Panc1 (cell line): ENCODE results near the gene CYP11A1. TPM values are rescaled to one million over a fixed set of nuclear protein-coding genes. Genes with fewer than 3 reads are reported as not detected.

ENCODE experiments used
- ATAC-seq: fragments of 200-7000 bp; cut with Tn5 transposase; 2 replicates; pipeline ENCODE4 v1.9.1; 2020; ENCODE audit warnings: mild to moderate bottlenecking, moderate library complexity
- BruUV-seq: library from RNA; stranded (reverse); fragments of 400-500 nt; replicated peaks from 2 replicates; lab custom pipeline; 2021; lab: Mats Ljungman, UMichigan
- CTCF ChIA-PET: fragments of 300-600 bp; sonication (Branson Sonifier 250); formaldehyde crosslinking; loops from one replicate; lab custom pipeline; 2022; ENCODE audit warnings: antibody characterized with exemption; lab: Charles Lee
- POLR2A ChIA-PET: fragments of 300-600 bp; sonication (Branson Sonifier 250); formaldehyde crosslinking; loops from one replicate; lab custom pipeline; 2022; ENCODE audit warnings: antibody characterized with exemption; lab: Charles Lee
- DNase-seq: peaks from one replicate; pipeline ENCODE4 v3.0.0-alpha.2; 2010; ENCODE audit warnings: low read depth, low spot score
- H3K27ac ChIP-seq: 2 replicates; pipeline ENCODE4 v1.5.1; 2011; ENCODE audit warnings: mild to moderate bottlenecking, low read length, inconsistent platforms
- H3K27me3 ChIP-seq: fragments of 200-500 bp; sonication (Bioruptor generic); 2 replicates; pipeline ENCODE4 v1.6.0; 2014; ENCODE audit warnings: low read length, inconsistent platforms; ENCODE audit not compliant: control insufficient read depth, insufficient read depth
- H3K36me3 ChIP-seq: fragments of 200-500 bp; sonication (Bioruptor generic); 2 replicates; pipeline ENCODE4 v1.5.1; 2014; ENCODE audit warnings: inconsistent platforms, mild to moderate bottlenecking, low read length, moderate library complexity; ENCODE audit not compliant: control insufficient read depth, insufficient read depth
- H3K4me1 ChIP-seq: 2 replicates; pipeline ENCODE4 v1.5.1; 2011; ENCODE audit warnings: inconsistent platforms, mild to moderate bottlenecking, low read length, moderate library complexity; ENCODE audit not compliant: control insufficient read depth, insufficient read depth
- H3K4me3 ChIP-seq, 2 experiments: 2 replicates each; pipeline ENCODE4 v1.5.1; 2011 to 2012; ENCODE audit warnings: low read depth in 2 of 2, low read length in 2 of 2, mild to moderate bottlenecking in 2 of 2, inconsistent platforms in 1 of 2, moderate library complexity in 1 of 2
- H3K9me3 ChIP-seq: fragments of 200-500 bp; sonication (Bioruptor generic); 2 replicates; pipeline ENCODE4 v1.5.1; 2014; ENCODE audit warnings: low read depth, mild to moderate bottlenecking, inconsistent platforms, low read length, moderate library complexity; ENCODE audit not compliant: control insufficient read depth, insufficient read depth
- POLR2AphosphoS5 ChIP-seq: IDR thresholded peaks from 2 replicates; pipeline ENCODE4 v1.6.1; 2012; ENCODE audit warnings: mild to moderate bottlenecking, low read depth, low read length, moderate library complexity
- SIN3A ChIP-seq: IDR thresholded peaks from 2 replicates; pipeline ENCODE4 v1.6.1; 2012; ENCODE audit warnings: low read depth, mild to moderate bottlenecking, low read length, moderate library complexity, borderline replicate concordance; ENCODE audit not compliant: insufficient read depth
- TCF7L2 ChIP-seq: IDR thresholded peaks from 2 replicates; pipeline ENCODE4 v1.6.1; 2011; ENCODE audit warnings: mild to moderate bottlenecking, low read depth, low read length, inconsistent platforms
- in situ Hi-C: cut with HindIII; loops from 2 replicates; pipeline ENCODE4 v1.10.0; 2016; ENCODE audit warnings: low sequenced_read_pairs, low pct_unique_long_range_greater_than_20kb
- intact Hi-C: fragments of 100-400 bp; cut with micrococcal nuclease; formaldehyde crosslinking; loops from one replicate; pipeline ENCODE4 v1.10.0; 2022; ENCODE audit not compliant: unreplicated experiment
- total RNA-seq: library from RNA; stranded (reverse); gene quantifications from one replicate; pipeline ENCODE4 v1.2.1, GENCODE V29; 2021; ENCODE audit not compliant: unreplicated experiment
- TF ChIP-seq, protein P1 (sequence below), 2 experiments: IDR thresholded peaks; 2 replicates each; pipeline ENCODE4 v1.6.1; 2011 to 2012; ENCODE audit warnings: low read depth in 2 of 2, control low read depth in 1 of 2, low read length in 1 of 2, mild to moderate bottlenecking in 1 of 2, moderate library complexity in 1 of 2; ENCODE audit not compliant: insufficient read depth in 1 of 2
- TF ChIP-seq, protein P2 (sequence below): fragments of 450-650 bp; IDR thresholded peaks from 2 replicates; pipeline ENCODE4 v1.5.1; 2017; ENCODE audit warnings: mild to moderate bottlenecking

Gene CYP11A1
- total RNA-seq, 1 experiment from 2014 or later = 0.57 TPM

DNA sequence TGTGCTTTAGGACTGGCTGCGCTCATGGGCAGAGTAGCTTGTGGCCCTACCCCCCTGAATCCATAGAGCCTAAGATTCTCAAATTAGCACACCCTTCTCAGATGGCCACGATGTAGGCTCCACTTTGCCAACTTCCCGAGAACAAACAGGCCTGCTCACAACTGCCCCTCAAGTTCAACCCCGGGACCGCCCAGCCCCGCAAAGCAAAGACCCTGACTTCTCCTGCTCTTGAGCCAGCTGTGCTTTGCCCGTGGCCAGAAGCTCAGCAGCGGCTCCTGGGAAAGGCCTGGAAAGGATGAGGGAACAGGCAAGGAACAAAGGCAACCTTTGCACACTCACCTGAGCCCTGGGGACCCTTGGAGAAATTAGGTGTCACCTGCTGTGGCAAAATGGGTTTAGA, 32.0 kb downstream of the CYP11A1 start:
- CTCF ChIA-PET = no interaction called here
- TF ChIP-seq SIN3A = no peak
- TF ChIP-seq, protein P1, sequence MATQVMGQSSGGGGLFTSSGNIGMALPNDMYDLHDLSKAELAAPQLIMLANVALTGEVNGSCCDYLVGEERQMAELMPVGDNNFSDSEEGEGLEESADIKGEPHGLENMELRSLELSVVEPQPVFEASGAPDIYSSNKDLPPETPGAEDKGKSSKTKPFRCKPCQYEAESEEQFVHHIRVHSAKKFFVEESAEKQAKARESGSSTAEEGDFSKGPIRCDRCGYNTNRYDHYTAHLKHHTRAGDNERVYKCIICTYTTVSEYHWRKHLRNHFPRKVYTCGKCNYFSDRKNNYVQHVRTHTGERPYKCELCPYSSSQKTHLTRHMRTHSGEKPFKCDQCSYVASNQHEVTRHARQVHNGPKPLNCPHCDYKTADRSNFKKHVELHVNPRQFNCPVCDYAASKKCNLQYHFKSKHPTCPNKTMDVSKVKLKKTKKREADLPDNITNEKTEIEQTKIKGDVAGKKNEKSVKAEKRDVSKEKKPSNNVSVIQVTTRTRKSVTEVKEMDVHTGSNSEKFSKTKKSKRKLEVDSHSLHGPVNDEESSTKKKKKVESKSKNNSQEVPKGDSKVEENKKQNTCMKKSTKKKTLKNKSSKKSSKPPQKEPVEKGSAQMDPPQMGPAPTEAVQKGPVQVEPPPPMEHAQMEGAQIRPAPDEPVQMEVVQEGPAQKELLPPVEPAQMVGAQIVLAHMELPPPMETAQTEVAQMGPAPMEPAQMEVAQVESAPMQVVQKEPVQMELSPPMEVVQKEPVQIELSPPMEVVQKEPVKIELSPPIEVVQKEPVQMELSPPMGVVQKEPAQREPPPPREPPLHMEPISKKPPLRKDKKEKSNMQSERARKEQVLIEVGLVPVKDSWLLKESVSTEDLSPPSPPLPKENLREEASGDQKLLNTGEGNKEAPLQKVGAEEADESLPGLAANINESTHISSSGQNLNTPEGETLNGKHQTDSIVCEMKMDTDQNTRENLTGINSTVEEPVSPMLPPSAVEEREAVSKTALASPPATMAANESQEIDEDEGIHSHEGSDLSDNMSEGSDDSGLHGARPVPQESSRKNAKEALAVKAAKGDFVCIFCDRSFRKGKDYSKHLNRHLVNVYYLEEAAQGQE (IDR thresholded peaks at IDR 0.05; ENCODE audit: insufficient read depth in 1 of 2, low read depth in 2 of 2, low read length in 1 of 2) = no peak
- TF ChIP-seq POLR2AphosphoS5 = no peak
- no peak for TF ChIP-seq TCF7L2
- TF ChIP-seq, protein P2, sequence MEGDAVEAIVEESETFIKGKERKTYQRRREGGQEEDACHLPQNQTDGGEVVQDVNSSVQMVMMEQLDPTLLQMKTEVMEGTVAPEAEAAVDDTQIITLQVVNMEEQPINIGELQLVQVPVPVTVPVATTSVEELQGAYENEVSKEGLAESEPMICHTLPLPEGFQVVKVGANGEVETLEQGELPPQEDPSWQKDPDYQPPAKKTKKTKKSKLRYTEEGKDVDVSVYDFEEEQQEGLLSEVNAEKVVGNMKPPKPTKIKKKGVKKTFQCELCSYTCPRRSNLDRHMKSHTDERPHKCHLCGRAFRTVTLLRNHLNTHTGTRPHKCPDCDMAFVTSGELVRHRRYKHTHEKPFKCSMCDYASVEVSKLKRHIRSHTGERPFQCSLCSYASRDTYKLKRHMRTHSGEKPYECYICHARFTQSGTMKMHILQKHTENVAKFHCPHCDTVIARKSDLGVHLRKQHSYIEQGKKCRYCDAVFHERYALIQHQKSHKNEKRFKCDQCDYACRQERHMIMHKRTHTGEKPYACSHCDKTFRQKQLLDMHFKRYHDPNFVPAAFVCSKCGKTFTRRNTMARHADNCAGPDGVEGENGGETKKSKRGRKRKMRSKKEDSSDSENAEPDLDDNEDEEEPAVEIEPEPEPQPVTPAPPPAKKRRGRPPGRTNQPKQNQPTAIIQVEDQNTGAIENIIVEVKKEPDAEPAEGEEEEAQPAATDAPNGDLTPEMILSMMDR = no peak
- DNase-seq (no peak), ATAC-seq (no peak)
- intact Hi-C loops = no loop called here
- POLR2A ChIA-PET = no interaction called here
- H3K4me3 ChIP-seq = no peak overlapping the region
- no peaks in the 10 kb centered on the region for H3K27me3 ChIP-seq
- no peak overlapping the region for H3K27ac ChIP-seq
- BruUV-seq = no TSS peak
- H3K9me3 ChIP-seq = no peaks in the 10 kb centered on the region
- H3K4me1 ChIP-seq = no peaks in the 10 kb centered on the region
- in situ Hi-C loops = no loop called here
- no peaks in the 10 kb centered on the region for H3K36me3 ChIP-seq

DNA sequence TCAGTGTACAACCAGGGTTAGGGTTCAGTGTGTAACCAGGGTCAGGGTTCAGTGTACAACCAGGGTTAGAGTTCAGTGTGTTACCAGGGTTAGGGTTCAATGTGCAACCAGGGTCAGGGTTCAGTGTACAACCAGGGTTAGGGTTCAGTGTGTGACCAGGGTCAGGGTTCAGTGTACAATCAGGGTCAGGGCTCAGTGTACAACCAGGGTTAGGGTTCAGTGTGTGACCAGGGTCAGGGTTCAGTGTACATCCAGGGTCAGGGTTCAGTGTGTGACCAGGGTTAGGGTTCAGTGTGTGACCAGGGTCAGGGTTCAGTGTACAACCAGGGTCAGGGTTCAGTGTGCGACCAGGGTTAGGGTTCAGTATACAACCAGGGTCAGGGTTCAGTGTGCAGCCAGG, 33.3 kb downstream of the CYP11A1 start:
- Histone ChIP-seq H3K4me3 (no peak overlapping the region), H3K27ac (no peak overlapping the region), H3K9me3 (no peaks in the 10 kb centered on the region), H3K27me3 (no peaks in the 10 kb centered on the region), H3K36me3 (no peaks in the 10 kb centered on the region), H3K4me1 (no peaks in the 10 kb centered on the region)
- CTCF ChIA-PET = interaction anchor here (0.6 kb wide), 1 partner anchor 281 kb away, joined by 3 read pairs; no protein-coding TSS in a partner anchor
- in situ Hi-C loops = no loop called here
- intact Hi-C loops = no loop called here
- no peak for TF ChIP-seq TCF7L2
- TF ChIP-seq SIN3A = no peak
- TF ChIP-seq, protein P1 (IDR thresholded peaks at IDR 0.05; ENCODE audit: insufficient read depth in 1 of 2, low read depth in 2 of 2, low read length in 1 of 2) = no peak
- TF ChIP-seq, protein P2 = no peak
- no peak for TF ChIP-seq POLR2AphosphoS5
- ATAC-seq = no peak
- POLR2A ChIA-PET = no interaction called here
- BruUV-seq = no TSS peak
- DNase-seq = no peak
